ENCODE measurements around the gene ESPNL.

The ESPNL gene

GRCh38 chr2:238075397-238075796 lies 24.7 kb upstream of the ESPNL start:
- DNase-seq (ENCODE audit: low read depth) = no peak

GRCh38 chr2:238077292-238077691 lies 22.8 kb upstream of the ESPNL start:
- peak; percentile 42 for DNase-seq (ENCODE audit: low read depth)

GRCh38 chr2:238079874-238080327 lies 20.2 kb upstream of the ESPNL start:
- DNase-seq (ENCODE audit: low read depth) = no peak

GRCh38 chr2:238080518-238080917 lies 19.6 kb upstream of the ESPNL start:
- no peak for DNase-seq (ENCODE audit: low read depth)

- no peak for DNase-seq (ENCODE audit: low read depth)
Measured at GRCh38 chr2:238081150-238081549, 19.0 kb upstream of the ESPNL start.

GRCh38 chr2:238081561-238081960 lies 18.6 kb upstream of the ESPNL start:
- DNase-seq (ENCODE audit: low read depth) = no peak

- no peak for DNase-seq (ENCODE audit: low read depth)
Measured at GRCh38 chr2:238082151-238082550, 18.0 kb upstream of the ESPNL start.

- DNase-seq (ENCODE audit: low read depth) = no peak
Measured at GRCh38 chr2:238082827-238083226, 17.3 kb upstream of the ESPNL start.

- no peak for DNase-seq (ENCODE audit: low read depth)
Measured at GRCh38 chr2:238083919-238084318, 16.2 kb upstream of the ESPNL start.

- DNase-seq (ENCODE audit: low read depth) = no peak
Measured at GRCh38 chr2:238084761-238085160, 15.4 kb upstream of the ESPNL start.

GRCh38 chr2:238085899-238086298 lies 14.2 kb upstream of the ESPNL start:
- DNase-seq (ENCODE audit: low read depth) = no peak

- no peak for DNase-seq (ENCODE audit: low read depth)
Measured at GRCh38 chr2:238087211-238087610, 12.9 kb upstream of the ESPNL start.

- DNase-seq (ENCODE audit: low read depth) = no peak
Measured at GRCh38 chr2:238090887-238091286, 9.3 kb upstream of the ESPNL start.

GRCh38 chr2:238091436-238092060 lies 8.6 kb upstream of the ESPNL start:
- no peak for DNase-seq (ENCODE audit: low read depth)

GRCh38 chr2:238092486-238093035 lies 7.6 kb upstream of the ESPNL start:
- DNase-seq (ENCODE audit: low read depth) = no peak

GRCh38 chr2:238093181-238094140 lies 6.7 kb upstream of the ESPNL start:
- DNase-seq (ENCODE audit: low read depth) = no peak

- DNase-seq (ENCODE audit: low read depth) = no peak
Measured at GRCh38 chr2:238094438-238095022, 5.6 kb upstream of the ESPNL start.

GRCh38 chr2:238095143-238095542 lies 5.0 kb upstream of the ESPNL start:
- DNase-seq (ENCODE audit: low read depth) = no peak

- no peak for DNase-seq (ENCODE audit: low read depth)
Measured at GRCh38 chr2:238096311-238097011, 3.7 kb upstream of the ESPNL start.

GRCh38 chr2:238097201-238097987 lies 2.7 kb upstream of the ESPNL start:
- no peak for DNase-seq (ENCODE audit: low read depth)

All from amniotic epithelial cell (primary cell).